HCEC 1CT (cell line): ENCODE results near the gene NPIPB8.
"Not testable (repeated sequence)": the region's sequence is repeated elsewhere in the genome, so short reads cannot be mapped to it uniquely, and the experiment has no call there.

ENCODE experiments used
- DNase-seq: peaks from one replicate; pipeline ENCODE4 v3.0.0-alpha.2; 2017

The NPIPB8 gene

GRCh38 chr16:28607116-28607623 is 30.7 kb upstream of the NPIPB8 start:
- no peak for DNase-seq

GRCh38 chr16:28607681-28608495 is 30.0 kb upstream of the NPIPB8 start:
- DNase-seq: not testable (repeated sequence)

GRCh38 chr16:28608496-28608808 is 29.4 kb upstream of the NPIPB8 start:
- DNase-seq: not testable (repeated sequence)

GRCh38 chr16:28608867-28609596 is 28.8 kb upstream of the NPIPB8 start:
- DNase-seq: not testable (repeated sequence)

- DNase-seq: no peak
Measured at GRCh38 chr16:28609631-28610594, 28.0 kb upstream of the NPIPB8 start, which contains the start of gene SULT1A1. Gene SULT1A1, minus strand, starts transcription at chr16:28610044. Its CDS starts 1,189 bp downstream, at chr16:28608855.

GRCh38 chr16:28610595-28611191 is 27.2 kb upstream of the NPIPB8 start:
- no peak for DNase-seq

GRCh38 chr16:28612359-28613280 is 25.2 kb upstream of the NPIPB8 start:
- not testable (repeated sequence) for DNase-seq

GRCh38 chr16:28613912-28614311 is 24.0 kb upstream of the NPIPB8 start:
- DNase-seq: not testable (repeated sequence)

GRCh38 chr16:28614561-28614960 is 23.3 kb upstream of the NPIPB8 start:
- DNase-seq: not testable (repeated sequence)

GRCh38 chr16:28615486-28616223 is 22.2 kb upstream of the NPIPB8 start:
- DNase-seq: peak; percentile 12

GRCh38 chr16:28616224-28616577 is 21.7 kb upstream of the NPIPB8 start:
- DNase-seq: not testable (repeated sequence)

GRCh38 chr16:28616636-28617035 is 21.2 kb upstream of the NPIPB8 start:
- no peak for DNase-seq

- no peak for DNase-seq
Measured at GRCh38 chr16:28617874-28618273, 20.0 kb upstream of the NPIPB8 start.

GRCh38 chr16:28620316-28620715 is 17.5 kb upstream of the NPIPB8 start:
- not testable (repeated sequence) for DNase-seq

GRCh38 chr16:28621481-28622155 is 16.2 kb upstream of the NPIPB8 start:
- no peak for DNase-seq

GRCh38 chr16:28622532-28623171 is 15.2 kb upstream of the NPIPB8 start:
- DNase-seq: not testable (repeated sequence)

- no peak for DNase-seq
Measured at GRCh38 chr16:28623172-28623711, 14.6 kb upstream of the NPIPB8 start.

- not testable (repeated sequence) for DNase-seq
Measured at GRCh38 chr16:28630905-28631304, 7.0 kb upstream of the NPIPB8 start.
